Hypothalamus (tissue), 51 donors: Measurements from ENCODE around the gene TM7SF2.
A peak's percentile ranks its signal among the peaks of the same experiment; 100 is the strongest.
"Not testable (repeated sequence)": the region's sequence is repeated elsewhere in the genome, so short reads cannot be mapped to it uniquely, and the experiment has no call there.

Experiments used
- DNase-seq, 51 donors: peaks; one replicate each; lab custom pipeline; 2025; lab: John Stamatoyannopoulos, UW

TM7SF2 gene

GRCh38 chr11:65113361-65113756 is 1.7 kb downstream of the TM7SF2 start:
- no peak for DNase-seq

- DNase-seq: no peak
Measured at GRCh38 chr11:65113839-65114238, 2.2 kb downstream of the TM7SF2 start.

GRCh38 chr11:65114538-65115171 is 3.0 kb downstream of the TM7SF2 start:
- DNase-seq: no peak

GRCh38 chr11:65115361-65116082 is 3.9 kb downstream of the TM7SF2 start:
- DNase-seq: no peak

GRCh38 chr11:65116370-65117205 is 4.9 kb downstream of the TM7SF2 start:
- peak in 12 of 51 donors; percentile 20 to 56 (median 29) for DNase-seq

GRCh38 chr11:65117206-65118096 is 5.8 kb downstream of the TM7SF2 start, which contains the start of gene ZNHIT2:
Gene ZNHIT2 (minus strand): TSS chr11:65117701. CDS start chr11:65117653, 48 bp downstream.
- DNase-seq: peak; percentile 76 to 99 (median 97)

- DNase-seq: no peak
Measured at GRCh38 chr11:65118097-65118837, 6.6 kb downstream of the TM7SF2 start.

GRCh38 chr11:65118891-65119669 is 7.4 kb downstream of the TM7SF2 start:
- not testable (repeated sequence) for DNase-seq

GRCh38 chr11:65119670-65119995 is 8.0 kb downstream of the TM7SF2 start:
- no peak for DNase-seq

GRCh38 chr11:65120831-65121230 is 9.2 kb downstream of the TM7SF2 start:
- no peak for DNase-seq

GRCh38 chr11:65121447-65121864 is 9.8 kb downstream of the TM7SF2 start:
- DNase-seq: no peak

GRCh38 chr11:65121865-65122696 is 10.4 kb downstream of the TM7SF2 start, which contains the start of the genes FAU and MRPL49:
Gene FAU (minus strand): TSS chr11:65122134. CDS start chr11:65121813, 321 bp downstream.
Gene MRPL49 (plus strand): TSS chr11:65122321. CDS start chr11:65122347, 26 bp downstream.
- DNase-seq: peak; percentile 33 to 98 (median 93)

GRCh38 chr11:65124480-65125196 is 13.0 kb downstream of the TM7SF2 start:
- DNase-seq: no peak

- no peak for DNase-seq
Measured at GRCh38 chr11:65125197-65126056, 13.8 kb downstream of the TM7SF2 start.

- no peak for DNase-seq
Measured at GRCh38 chr11:65126624-65127274, 15.1 kb downstream of the TM7SF2 start.
